Endometrial microvascular endothelial cells (primary cell): ENCODE results near the gene ACSM5. TPM values are rescaled to one million over a fixed set of nuclear protein-coding genes. Genes with fewer than 3 reads are reported as not detected.
"Not testable (repeated sequence)": the region's sequence is repeated elsewhere in the genome, so short reads cannot be mapped to it uniquely, and the experiment has no call there.

Experiments used
- in situ Hi-C: cut with HindIII; loops from 2 replicates; pipeline ENCODE4 v1.10.0; 2017; ENCODE audit warnings: low sequenced_read_pairs, low pct_unique_long_range_greater_than_20kb; ENCODE audit errors: inconsistent ontology term
- total RNA-seq: library from RNA; depleted of rRNA; stranded (reverse); fragments of >200 nt; gene quantifications from one replicate; pipeline ENCODE4 v1.2.3, GENCODE V29; 2015; ENCODE audit errors: inconsistent ontology term

ACSM5 gene
- total RNA-seq, 1 donor from 2014 or later = not detected

DNA sequence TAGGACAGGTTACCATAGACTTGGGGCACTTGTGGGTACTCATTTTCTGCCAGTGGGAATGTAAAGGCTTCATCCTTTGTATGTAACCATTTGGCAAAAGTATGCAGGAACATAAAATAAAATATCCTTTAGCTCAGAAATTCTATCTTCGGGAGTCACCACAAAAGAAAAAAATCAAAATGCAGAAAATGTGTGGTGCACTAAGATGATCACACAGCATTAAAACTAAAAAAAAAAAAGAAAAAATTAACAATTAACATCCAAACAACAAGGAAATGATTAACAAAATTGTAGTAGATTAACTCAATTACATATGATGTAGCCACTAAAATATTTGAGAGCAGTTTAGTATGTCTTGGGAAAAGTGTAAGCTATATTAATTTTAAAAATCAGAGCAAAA lies 31.4 kb downstream of the ACSM5 start:
- in situ Hi-C loops = not testable (repeated sequence)

DNA sequence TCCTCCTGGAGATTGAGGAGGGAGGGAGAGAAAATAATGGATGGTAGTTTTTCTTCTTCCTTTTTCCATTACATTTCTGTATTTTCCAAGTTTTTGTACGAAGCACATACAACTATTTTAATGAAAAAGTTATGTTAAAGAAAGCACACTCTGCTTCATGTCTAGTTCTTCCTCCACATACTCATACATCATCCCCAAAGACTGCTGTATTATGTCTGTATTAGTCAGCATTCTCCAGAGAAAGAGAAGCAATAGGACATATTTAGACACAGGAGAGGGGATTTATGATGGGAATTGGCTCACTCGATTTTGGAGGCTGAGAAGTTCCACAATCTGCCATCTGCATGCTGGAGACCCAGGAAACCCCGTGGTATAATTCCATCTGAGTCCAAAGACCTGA lies 31.9 kb downstream of the ACSM5 start:
- in situ Hi-C loops = no loop called here

DNA sequence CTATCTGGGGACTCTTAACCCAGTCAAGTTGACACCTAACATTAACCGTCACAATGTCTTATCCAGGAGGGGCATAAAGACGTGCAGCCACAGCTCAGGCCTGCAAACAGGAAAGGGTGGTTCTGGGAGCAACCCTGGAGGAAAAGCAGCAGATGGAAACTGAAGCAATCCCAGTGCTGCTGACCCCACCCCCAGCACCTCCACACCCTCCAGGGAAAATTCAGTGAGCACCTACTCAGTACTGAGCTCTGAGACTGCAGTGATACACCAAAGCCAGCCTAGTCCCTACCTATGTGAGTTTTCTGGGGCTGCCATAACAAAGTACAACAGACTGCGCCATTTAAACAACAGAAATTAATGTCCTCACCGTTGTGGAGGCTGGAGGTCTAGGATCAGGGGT lies 32.5 kb downstream of the ACSM5 start:
- in situ Hi-C loops = not testable (repeated sequence)

DNA sequence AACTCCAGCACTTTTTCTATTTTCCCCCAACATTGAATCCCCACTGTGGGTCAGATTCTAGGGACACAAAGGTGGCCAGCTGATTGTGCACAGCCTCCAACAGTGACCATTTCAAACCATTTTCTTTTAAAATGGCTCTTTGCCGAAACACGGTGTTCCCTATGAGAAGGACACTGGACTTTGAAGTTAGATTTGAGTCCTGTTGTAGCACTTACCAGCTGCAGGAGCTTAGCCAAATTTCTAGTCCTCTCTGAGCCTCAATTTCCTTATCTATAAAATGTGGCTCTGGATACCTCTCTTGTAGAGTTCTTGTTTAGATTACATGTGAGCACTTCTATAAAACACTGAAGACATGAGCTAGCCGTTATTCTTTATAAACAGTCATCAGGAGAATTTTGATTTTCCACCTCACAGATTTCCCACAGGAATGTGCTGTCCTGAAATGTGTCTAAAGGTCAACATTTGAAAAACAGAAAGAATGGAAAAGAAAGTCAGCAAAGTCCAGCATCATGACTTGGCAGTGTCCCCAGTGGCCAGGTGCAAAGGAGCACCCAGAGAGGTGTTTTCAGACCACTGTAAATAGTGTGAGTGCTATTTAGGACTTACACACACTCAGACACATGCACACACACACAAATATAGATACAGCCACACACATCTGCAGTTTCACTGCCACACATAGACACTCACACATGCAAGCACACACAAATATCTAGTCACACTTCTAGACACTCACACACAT lies 37.5 kb downstream of the ACSM5 start:
- in situ Hi-C loops = not testable (repeated sequence)

DNA sequence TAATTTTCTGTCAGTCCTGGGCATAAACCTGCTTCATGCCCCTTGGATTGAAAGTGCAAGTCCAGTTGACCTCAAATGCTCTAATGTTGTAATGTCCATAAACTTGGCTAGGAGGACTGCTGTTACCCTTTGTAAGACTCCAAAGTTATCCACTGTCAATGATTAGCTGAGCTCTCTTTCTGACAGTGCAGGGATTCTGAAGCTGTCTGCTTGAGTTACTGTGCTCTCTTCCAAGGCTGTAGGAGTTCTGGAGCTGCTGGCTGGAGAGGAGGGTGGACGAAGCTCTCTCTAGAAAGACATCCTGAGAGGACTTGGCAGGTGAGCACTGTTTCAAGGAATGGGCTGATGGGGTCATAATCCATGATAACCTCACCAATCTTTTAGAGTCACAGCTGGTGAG lies 42.0 kb downstream of the ACSM5 start, which contains the start of gene ACSM2A:
Gene ACSM2A (plus strand): TSS at position 158 of the 400 bp plus-strand sequence. CDS start 8,594 bp downstream, outside the sequence.
- in situ Hi-C loops = not testable (repeated sequence)

DNA sequence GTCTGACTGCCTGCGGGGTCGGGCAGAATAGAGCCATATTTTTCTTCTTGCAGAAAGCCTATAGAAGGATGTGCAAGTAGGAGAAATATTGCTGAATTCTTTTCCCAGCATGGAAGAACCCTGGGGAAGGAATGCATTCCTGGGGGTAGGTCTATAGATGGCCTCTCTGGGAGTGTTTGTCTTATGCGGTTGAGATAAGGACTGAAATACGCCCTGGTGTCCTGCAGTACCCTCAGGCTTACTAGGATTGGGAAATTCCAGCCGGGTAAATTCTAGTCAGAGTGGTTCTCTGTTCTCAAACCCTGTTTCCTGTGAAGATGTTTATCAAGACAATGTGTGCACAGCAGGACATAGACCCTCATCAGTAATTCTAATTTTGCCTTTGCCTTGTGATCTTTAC lies 44.3 kb downstream of the ACSM5 start:
- in situ Hi-C loops = not testable (repeated sequence)

DNA sequence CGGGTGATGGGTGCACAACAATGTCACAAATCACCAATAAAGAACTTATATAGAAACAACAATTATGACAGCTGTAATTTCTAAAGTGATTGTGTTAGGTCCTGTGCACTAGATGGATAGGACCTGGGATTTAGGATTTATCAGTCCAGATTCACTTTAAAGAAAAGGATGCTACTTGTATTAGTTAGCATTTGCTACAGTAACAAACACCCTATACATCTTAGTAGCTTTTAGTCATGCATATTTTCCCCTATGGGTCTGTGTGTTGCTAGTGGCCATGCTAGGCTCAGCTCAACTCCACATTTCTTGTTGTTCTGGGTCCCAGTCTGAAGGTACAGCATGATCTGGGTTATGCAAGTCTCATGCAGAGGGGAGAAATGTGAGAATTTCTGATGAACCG lies 49.9 kb downstream of the ACSM5 start:
- in situ Hi-C loops = not testable (repeated sequence)

DNA sequence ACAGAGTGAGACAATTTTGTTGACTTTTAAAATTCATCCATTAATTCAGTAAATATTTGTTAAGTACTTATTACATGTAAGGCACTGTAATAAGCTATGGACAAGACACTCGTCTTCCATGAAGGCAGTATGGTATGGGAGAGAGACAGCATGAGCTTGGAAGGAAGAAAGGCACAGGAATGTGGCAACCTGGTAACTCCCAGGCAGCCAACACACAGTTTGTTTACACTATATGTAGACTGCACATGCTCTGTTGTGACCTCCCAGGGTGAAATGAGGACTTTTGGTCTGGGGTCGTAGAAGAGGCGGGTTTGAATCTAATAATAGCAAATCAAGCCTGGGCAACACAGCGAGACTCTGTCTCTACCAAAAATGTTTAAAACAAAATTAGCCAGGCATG lies 51.0 kb downstream of the ACSM5 start:
- in situ Hi-C loops = not testable (repeated sequence)

DNA sequence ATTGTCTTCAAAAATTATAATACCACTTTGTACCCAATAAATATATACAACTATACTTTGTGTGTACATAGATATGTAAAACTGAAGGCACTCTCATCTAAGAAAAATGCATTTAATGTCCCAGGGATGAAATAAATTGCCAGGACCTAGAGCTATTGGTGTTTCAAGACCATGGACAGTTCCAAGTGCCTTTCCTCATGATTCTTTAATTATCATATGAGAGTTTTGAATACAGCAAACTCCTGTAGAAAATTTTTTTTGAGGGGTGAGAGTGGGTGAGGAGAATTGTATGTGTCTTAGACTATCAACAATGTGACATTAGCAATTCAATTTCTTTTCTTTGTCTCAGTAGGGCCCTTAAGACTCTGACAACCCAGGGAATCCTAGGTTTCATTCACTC lies 59.6 kb downstream of the ACSM5 start:
- in situ Hi-C loops = not testable (repeated sequence)

DNA sequence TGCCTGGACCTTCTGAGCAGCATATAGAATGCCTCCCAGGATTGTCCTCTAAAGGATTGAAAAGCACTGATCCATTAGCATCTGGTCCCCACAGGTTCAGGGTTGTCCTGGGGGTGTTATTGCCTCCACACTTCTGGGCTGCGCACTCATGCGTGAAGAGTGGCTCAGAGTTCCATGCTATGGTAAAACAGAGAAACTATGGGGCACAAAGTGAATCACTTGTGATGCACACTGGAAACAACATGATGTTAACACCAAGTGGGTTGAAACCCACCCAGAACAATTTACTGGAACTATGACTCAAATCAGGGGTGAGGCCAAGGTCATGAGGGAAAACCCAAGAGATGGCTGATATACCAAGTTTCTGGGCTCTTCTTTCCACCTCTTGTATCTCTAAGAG lies 60.6 kb downstream of the ACSM5 start:
- in situ Hi-C loops = not testable (repeated sequence)

DNA sequence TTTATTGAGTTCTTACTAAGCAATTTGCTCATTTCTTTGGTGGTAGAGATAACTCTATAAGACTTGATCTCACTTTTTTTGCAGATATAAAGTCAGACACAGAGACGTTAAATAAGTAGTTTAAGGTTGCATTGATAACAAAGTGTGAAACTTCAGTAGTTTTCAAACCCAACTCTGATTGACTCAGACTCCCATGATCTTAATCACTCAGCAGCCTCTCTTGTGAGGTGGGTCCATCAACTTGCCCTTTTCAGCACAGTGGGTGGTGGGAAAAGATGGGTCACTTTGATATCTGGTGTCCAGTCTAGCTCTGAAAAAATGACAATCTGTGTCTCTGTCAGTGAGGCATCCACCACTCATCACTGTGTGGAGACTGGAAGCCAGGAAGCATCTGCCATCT lies 61.4 kb downstream of the ACSM5 start:
- in situ Hi-C loops = not testable (repeated sequence)

DNA sequence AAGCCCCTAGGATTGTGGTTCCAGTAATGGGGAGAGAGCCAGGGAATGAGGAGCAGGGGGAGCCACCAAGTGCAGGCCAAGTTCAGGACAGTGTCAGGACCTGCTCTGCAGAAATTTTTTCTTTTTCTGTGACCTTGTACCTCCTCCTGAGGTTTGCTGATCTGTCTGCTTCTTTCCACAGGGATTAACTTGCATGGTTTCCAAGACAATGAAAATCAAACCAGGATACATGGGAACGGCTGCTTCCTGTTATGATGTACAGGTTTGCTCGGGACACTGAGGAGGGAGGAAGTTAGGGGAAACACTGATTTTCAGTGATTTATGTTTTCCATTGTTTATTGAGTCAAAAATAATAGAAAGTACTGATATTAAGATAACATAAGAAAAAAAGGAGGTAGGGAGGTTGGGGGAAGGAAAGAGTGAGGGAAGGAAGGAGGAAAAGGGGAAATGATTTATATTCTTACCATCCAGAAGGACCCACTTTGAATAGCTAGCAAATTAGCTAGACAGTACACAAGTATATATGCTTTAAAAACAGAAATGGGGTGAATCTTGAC lies 67.9 kb downstream of the ACSM5 start:
- in situ Hi-C loops = not testable (repeated sequence)

DNA sequence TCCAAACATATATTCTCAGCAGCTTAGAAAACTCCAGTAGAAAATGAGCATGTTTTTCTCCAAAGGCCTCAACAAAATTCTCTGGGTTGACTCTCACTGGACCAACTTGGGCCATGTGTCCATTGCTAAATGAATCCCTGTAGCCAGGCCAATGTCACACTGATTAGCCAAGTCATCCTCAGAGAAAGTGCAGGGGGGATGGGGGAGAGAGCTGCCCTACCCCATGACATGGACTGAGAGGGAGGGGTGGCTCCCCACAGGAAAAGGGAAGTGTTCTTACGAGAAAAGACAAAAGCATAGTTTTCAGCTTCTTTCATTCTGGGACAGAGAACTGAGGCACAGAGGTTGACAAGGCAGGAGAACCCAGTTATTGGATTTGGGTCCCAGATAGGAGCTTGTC lies 74.7 kb downstream of the ACSM5 start:
- in situ Hi-C loops = not testable (repeated sequence)

DNA sequence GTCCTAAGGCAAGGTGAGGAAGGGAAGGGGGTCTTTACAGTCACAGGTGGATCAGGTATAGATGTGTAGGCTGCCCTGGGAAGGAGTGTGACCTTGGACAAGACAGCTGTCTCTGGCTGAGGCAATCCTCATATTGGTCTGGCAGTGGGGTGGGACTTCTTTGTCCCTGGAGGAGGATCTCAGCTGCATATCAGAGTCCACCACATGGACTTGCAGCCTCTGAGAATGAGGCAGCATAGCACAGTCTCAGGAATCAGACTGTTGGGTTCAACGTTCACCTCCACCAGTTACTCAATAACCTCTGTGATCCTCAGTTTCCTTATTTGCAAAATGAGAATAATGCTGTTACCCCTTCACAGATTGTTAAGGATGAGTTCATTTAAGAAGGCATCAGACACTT lies 75.4 kb downstream of the ACSM5 start:
- in situ Hi-C loops = no loop called here

DNA sequence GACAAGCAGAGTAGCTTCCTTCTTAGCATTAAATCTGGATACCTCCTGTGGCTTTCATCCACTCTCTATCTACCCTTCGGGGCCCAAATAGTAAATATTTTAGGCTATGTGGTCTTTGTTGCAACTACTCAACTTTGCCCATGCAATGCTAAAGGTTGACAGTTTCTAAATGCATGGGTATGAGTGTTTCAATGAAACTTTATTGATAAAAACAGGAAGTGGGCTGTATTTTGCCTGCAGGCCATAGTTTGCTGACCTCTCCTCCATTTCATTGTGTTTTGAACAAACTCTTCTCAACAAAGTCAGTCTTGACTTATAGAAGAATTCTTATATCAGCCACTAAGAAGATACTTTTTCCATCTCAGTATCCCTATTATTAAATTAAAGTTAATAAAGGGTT lies 76.1 kb downstream of the ACSM5 start:
- in situ Hi-C loops = no loop called here

Other genes with a start within 250 kb of the ACSM5 start
- gene GP2, start 82.0 kb upstream of the ACSM5 start, total RNA-seq = not detected
- gene UMOD, start 56.8 kb upstream of the ACSM5 start, total RNA-seq = not detected
- not detected for gene PDILT, start 4.8 kb upstream of the ACSM5 start, total RNA-seq
- not detected for gene ACSM2A, start 42.0 kb downstream of the ACSM5 start, total RNA-seq
- not detected for gene ACSM2B, start 166.8 kb downstream of the ACSM5 start, total RNA-seq